ENCODE measurements around the gene UBE2N.
"Not testable (repeated sequence)": the region's sequence is repeated elsewhere in the genome, so short reads cannot be mapped to it uniquely, and the experiment has no call there.

- not testable (repeated sequence) for TF ChIP-seq CTCF (conservative IDR thresholded peaks at IDR 0.05; ENCODE audit: low read depth, low read length); EZH2phosphoT487 (IDR thresholded peaks at IDR 0.05; ENCODE audit: borderline replicate concordance, low read length); EZH2 (IDR thresholded peaks at IDR 0.05; ENCODE audit: low read length, unreplicated experiment)
Measured at GRCh38 chr12:93432031-93432430, 9.7 kb downstream of the UBE2N start.

Data from PC-3 (cell line).